ENCODE results near the gene KCNIP4. TPM values are rescaled to one million over a fixed set of nuclear protein-coding genes. Genes with fewer than 3 reads are reported as not detected.
A peak's percentile ranks its signal among the peaks of the same experiment; 100 is the strongest.

KCNIP4 gene
- total RNA-seq, 1 donor from 2014 or later = 8.7 TPM

DNA sequence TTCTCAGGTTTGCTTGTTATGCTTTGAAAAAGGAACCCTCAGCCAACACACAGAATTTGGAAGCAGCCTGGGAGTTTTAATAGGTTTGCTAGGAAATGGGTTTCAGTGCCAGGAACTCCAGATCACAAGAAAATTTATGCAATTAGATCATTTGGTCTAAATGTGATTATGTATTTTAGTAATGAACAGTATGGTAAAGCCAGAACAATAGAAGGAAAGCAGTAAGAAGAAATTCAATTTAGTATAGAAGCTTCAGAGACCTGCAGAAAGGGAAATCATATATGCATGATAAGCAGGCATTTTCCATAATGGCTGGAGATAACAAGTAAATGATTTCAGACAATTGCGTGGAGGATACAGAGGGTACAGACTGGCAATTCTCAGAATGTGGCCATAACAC, 184.7 kb downstream of the KCNIP4 start:
- no peak for DNase-seq (ENCODE audit: low read depth)

DNA sequence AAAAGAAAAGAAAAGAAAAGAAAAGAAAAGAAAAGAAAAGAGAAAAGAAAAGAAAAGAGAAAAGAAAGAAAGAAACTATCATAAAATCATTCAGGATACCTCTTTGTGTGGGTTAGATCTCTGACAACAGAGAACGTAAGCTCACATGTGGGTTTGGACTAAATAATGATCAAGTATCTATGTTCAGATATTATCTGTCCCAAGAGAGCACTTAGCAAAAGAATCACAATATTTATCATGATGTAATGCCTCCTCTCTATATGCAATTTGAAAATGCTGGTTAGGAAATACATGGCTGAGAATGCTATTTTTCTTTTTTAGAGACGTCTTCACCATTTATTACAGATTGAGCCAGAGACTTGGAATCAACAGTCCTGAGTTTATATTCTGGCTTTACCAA, 191.3 kb downstream of the KCNIP4 start:
- DNase-seq (ENCODE audit: low read depth) = no peak

DNA sequence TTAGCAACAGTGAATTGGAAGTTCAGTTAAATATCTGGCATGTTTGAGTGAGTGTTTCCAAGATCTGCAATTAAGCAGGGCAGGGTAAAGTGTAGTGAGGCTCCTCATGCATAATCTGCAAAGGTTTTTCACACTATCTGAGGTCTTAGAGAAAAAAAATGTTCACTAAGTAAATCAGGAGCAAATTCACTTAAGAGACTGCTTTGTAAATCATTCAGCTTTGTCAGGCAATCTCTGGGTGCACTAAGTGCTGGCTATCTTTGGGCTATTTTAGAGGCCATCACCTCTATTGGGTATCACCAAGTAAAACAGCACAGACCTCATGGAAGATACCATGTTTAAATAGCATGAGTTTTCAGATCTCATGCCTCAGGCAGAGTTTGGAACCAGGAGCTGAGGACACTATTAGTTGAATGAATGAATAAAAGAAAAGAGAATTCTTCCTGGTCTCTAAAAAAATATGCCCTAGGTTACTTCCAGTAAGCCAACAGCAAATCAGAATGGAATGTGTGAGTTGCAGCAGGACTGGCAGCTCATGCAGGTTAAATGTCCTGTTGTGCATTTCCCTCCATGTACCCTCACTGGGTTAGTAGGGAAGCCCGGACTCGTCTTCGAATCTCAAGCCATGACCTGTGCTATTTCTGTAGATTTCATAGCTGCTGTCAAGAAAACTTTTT, 195.3 kb downstream of the KCNIP4 start:
- peak; percentile 72 for DNase-seq (ENCODE audit: low read depth)

- no peak for DNase-seq (ENCODE audit: low read depth)
Observed at GRCh38 chr4:21752616-21753015, 196.0 kb downstream of the KCNIP4 start.

DNA sequence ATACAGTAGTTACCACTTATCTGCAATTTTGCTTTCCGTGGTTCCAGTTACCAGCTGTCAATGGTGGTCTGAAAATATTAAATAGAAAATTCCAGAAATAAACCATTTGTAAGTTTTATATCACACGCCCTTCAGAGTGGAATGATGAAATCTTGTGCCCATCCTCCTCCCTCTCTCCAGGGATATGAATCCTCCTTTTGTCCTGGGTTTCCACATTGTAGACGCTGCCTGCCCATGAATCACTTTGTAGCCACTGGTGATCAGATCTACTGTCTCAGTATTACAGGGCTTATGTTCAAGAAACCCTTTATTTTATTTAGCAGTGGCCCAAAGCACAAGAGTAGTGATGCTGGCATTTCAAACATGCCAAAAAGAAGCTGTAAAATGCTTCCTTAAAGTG, 198.6 kb downstream of the KCNIP4 start:
- DNase-seq (ENCODE audit: low read depth) = no peak

- DNase-seq (ENCODE audit: low read depth) = no peak
Observed at GRCh38 chr4:21749412-21749811, 199.2 kb downstream of the KCNIP4 start.

- DNase-seq (ENCODE audit: low read depth) = no peak
Observed at GRCh38 chr4:21744046-21744445, 204.5 kb downstream of the KCNIP4 start.

DNA sequence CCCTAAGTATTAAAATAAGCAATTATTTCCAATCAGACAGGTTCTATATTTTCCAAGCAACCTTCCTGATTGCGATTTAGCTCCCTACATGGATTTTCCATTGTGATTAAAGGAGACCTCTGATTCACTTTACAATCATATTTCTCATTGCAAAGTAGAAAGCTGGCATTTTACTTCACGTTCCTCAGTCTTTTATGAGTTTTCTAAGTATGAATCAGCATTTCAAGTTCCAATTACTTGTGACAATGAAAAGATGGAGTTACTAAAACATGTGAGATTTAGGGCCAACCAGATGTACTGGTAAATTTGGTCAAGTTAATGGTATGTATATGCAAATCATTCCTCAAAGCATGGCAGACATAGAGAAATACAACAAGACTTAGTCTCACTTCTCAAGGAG, 206.2 kb downstream of the KCNIP4 start:
- no peak for DNase-seq (ENCODE audit: low read depth)

DNA sequence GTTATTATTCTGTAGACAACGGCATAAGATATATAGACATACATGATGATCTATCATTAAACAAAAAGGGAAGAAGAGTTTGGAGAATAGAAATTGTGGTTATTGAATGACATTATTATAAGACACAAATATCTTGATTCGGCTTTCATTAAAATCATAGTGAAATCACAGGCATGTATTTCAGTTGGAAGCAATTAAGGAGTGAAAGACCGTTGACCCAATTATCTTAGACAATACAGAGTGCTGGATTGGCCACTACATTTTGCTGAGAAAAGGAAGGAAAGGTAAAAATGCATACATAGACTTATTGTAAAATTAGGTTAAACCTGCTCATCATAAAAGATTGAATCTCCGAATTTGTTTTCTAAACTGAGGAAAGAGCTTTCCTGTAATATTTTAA, 209.8 kb downstream of the KCNIP4 start:
- no peak for DNase-seq (ENCODE audit: low read depth)

- DNase-seq (ENCODE audit: low read depth) = no peak
Observed at GRCh38 chr4:21735866-21736265, 212.7 kb downstream of the KCNIP4 start.

- DNase-seq (ENCODE audit: low read depth) = no peak
Observed at GRCh38 chr4:21733894-21734630, 214.5 kb downstream of the KCNIP4 start.

DNA sequence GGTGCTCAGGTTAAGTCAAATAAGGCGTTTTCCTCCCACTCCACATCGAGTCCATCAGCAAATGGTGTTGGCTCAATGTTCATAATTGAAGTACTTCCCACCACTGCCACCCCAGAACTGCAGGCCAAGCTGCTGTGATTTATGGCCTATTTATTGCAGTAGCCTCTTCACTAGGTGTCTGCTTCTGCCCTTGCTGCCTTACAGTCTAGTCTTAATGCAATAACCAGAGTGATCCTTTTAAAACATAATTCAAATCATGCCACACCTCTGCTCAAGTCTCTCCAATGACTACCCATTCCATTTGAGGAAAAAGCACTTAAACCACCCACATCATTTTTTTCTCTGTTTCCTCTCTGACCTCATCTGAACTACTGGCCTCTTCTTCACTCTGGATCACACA, 220.3 kb downstream of the KCNIP4 start:
- DNase-seq (ENCODE audit: low read depth) = no peak

DNA sequence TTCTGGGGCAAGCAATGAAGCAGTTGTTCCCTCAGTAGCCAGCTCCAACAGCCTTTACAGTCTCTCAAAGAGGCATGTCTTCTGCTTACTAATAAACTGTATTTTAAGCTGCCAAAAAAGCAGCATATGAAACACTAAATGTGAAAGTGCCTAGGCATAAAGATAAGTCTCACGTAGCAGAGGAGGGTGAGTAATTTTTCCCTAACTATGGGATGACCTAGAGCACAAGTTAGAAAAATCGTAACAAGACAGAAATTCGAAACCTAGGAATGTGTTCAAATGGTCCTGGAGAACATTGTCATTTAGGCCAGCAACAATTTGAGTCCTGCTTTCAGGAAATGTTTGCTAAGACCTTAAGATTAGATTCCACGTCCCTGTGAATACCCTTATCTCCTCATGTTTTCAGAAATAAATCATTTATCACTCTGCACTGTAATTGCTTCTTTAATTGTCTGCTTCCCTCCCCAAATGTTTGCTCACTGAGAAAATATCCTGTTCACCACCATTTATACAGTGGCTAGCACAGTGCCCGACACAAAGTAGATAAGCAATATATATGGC, 222.2 kb downstream of the KCNIP4 start:
- no peak for DNase-seq (ENCODE audit: low read depth)

DNA sequence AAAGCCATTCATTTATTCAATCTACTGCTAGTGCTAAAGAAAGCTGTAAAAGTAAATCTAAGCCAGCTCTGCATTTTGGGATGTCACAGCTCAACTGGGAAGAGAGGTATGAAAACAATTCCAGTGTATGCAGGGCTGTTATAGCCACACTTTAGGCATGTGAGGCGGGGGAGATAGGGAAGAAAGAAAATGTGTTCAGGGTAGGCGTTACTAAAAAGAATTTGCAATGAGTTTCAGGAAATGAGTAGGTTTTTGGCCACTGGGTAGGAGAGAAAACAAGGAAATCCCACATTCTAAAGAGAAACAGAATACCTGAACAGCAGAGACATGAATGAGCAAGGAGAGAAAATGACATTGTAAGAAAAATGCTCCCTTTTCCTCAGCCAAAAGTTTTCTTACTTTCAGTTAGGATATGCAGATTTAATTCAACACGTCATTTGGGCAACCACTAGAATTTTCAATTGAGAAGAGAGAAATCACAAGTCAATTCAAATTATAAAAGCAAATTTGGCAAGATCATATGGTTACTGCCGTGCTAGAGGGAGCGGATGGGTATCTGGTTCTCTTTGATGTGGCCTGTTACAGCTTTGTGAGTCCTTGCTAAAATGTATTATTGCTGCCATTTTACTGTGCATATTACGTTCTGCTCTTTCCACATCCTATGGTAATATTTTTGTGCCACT, 226.3 kb downstream of the KCNIP4 start:
- no peak for DNase-seq (ENCODE audit: low read depth)

GRCh38 chr4:21716531-21716930, 232.0 kb downstream of the KCNIP4 start:
- peak; percentile 64 for DNase-seq (ENCODE audit: low read depth)

DNA sequence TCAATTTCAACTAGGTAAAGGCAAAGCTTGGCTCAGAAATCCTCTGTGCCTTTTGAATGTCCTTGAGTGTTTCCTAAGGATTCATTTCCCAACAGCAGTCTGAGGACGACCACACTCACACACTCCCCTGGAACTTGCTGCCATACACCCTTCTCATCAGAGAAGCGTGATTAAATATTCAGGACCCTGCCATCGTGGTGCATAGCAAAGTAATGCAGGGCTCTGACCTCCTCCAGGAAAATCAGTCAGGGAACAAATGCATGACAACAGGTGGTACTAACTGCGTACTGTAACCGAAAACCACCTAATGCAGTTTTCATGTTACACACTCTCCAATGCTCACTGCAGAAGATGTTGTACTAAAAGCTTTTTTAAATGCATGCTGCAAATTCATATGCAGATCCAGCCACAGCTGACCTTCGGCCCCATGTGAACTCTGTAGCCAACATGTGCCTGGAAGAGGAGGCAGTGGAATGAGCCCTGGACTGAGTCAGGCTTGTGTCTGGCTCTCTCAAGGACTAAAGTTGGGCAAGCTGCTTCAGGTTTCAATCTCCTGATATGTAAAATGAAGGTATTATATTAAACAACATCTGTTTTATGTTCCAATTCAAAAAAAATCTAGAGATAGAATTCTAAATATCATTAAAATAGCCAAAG, 238.3 kb downstream of the KCNIP4 start:
- DNase-seq (ENCODE audit: low read depth) = no peak

DNA sequence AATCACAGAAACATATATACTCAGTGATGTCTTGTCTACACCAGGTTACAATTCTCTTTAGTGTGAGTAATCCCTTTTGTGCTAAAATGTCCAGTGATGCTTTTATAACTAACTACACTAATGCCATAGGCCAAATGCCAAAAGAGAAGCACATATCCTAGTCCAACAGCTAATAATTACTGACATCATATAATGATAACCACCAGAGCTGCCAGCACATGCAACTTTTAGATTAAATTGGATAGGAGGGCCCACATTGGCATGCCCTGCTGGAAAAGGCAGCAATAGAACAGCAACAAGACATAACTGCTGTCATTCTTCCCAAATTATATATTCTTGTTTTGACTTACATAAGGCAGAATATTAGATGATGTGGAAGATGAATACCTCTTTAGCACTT, 238.8 kb downstream of the KCNIP4 start:
- DNase-seq (ENCODE audit: low read depth) = no peak

DNA sequence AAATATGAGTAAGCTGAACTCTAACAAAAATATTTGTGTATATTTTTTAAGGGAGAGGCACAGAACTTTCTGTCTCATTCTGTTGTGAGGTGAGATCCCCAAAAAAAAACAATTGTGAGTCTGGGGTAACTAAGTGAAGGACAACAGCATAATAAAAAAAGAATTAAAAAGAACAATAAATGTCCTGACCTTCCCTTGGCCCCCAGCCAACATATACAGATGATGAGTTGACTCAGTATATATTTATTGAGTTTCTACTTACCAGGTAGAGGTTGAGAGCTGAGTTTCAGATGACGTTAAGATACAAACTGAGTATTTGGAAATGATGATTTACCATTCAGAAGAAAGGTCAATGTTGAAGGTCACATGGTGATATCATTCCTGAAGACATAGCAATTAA, 239.5 kb downstream of the KCNIP4 start:
- no peak for DNase-seq (ENCODE audit: low read depth)

GRCh38 chr4:21699446-21699845, 249.1 kb downstream of the KCNIP4 start:
- DNase-seq (ENCODE audit: low read depth) = no peak

DNA sequence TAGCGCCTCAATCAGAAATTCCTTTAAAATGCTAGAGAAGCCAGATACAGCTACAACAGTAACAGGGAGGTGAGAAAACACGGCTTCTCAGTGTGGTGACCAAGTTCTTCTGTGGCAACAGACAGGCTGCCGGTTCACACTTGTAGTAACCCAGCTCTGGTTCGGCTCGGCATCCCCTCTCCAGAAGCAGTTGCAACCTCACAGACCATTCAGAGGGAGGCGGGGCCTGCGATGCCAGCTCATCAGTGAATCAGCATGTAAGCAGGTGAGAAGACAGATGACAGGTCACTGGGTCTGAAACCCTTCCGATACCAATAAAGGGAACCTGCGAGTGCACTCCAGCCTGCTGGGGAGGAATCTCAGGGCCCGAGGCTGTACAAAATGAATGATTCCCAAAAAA, 251.0 kb downstream of the KCNIP4 start:
- peak; percentile 73 for DNase-seq (ENCODE audit: low read depth)

DNA sequence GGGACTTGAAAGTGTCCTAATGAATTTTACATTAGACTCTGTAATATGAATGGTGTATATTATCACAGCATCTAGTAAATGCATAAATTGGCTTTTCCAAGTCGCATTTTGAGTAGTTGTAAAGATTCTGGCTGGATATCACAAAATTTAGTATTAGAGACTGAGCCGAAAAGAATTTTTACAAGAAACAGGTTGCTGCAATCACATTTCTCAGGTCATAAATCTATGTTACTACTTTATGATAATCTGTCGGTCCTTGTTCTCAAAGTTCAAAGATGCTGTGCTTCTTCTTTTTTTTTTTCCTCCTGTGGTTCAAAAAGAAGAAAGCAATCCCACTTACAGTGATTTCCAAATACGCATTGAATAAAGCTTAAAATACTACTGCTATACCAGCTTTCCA, 253.4 kb downstream of the KCNIP4 start:
- DNase-seq (ENCODE audit: low read depth) = no peak

DNA sequence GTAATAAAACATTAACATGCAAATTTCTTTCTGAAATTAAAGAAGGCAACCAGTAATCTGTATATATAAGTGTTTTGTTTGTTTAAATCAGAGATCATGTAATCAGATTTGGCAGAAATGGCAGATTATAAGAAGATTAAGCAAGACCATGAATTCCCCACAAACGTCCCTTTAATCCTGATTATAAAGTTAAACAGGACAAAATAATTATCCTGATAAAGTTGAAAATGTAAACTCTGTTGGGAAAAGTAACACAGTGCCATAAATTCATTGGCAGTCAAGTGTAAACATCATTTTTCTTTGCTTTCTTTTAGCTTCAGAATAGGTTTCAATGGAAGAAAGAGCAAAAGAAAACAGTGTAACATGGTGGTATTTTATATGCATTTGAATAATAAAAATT, 256.3 kb downstream of the KCNIP4 start:
- no peak for DNase-seq (ENCODE audit: low read depth)
